Lower lobe of right lung (tissue), 2 donors: Measurements from ENCODE around the gene TTC23. TPM values are rescaled to one million over a fixed set of nuclear protein-coding genes. Genes with fewer than 3 reads are reported as not detected.

Experiments used
- ATAC-seq, 2 donors: fragments of 200-7000 bp; cut with Tn5 transposase; one replicate each; pipeline ENCODE4 v1.9.1; 2020 to 2022; ENCODE audit warnings: mild to moderate bottlenecking in 2 of 2, moderate library complexity in 2 of 2
- DNase-seq: peaks from one replicate; pipeline ENCODE4 v3.0.0-alpha.2; 2020
- H3K27ac ChIP-seq: fragments of 200-600 bp; one replicate; pipeline ENCODE4 v1.8.0; 2022
- H3K27me3 ChIP-seq: fragments of 200-600 bp; one replicate; pipeline ENCODE4 v1.8.0; 2022; ENCODE audit warnings: low read depth
- H3K36me3 ChIP-seq: fragments of 200-600 bp; one replicate; pipeline ENCODE4 v1.8.0; 2022; ENCODE audit warnings: mild to moderate bottlenecking
- H3K4me1 ChIP-seq: fragments of 200-600 bp; one replicate; pipeline ENCODE4 v1.8.0; 2022
- H3K4me3 ChIP-seq: fragments of 200-600 bp; one replicate; pipeline ENCODE4 v1.8.0; 2022; ENCODE audit warnings: mild to moderate bottlenecking
- H3K9me3 ChIP-seq: fragments of 200-600 bp; one replicate; pipeline ENCODE4 v1.8.0; 2022
- intact Hi-C: fragments of 100-400 bp; cut with DNase I; formaldehyde crosslinking; loops from one replicate; pipeline ENCODE4 v1.11.0; 2022
- total RNA-seq: library from RNA; stranded (reverse); fragmentation: NEBNext Ultra II Directional; extraction: Animal tissue kit (Norgen Biotek cat#: 25700); gene quantifications from one replicate; pipeline ENCODE4 v1.2.1, GENCODE V29; 2021
- TF ChIP-seq, protein P1 (sequence below): fragments of 200-600 bp; IDR thresholded peaks from one replicate; pipeline ENCODE4 v1.8.0; 2022; ENCODE audit warnings: antibody characterized with exemption, mild to moderate bottlenecking
- donor health status: DM: no; HTN: yes; CAD: no; lungs with severe emphysema.

Gene TTC23
- total RNA-seq, 1 donor from 2014 or later: 16.4 TPM

GRCh38 chr15:99098991-99099390 lies 150.4 kb downstream of the TTC23 start:
- intact Hi-C loops: no loop called here

DNA sequence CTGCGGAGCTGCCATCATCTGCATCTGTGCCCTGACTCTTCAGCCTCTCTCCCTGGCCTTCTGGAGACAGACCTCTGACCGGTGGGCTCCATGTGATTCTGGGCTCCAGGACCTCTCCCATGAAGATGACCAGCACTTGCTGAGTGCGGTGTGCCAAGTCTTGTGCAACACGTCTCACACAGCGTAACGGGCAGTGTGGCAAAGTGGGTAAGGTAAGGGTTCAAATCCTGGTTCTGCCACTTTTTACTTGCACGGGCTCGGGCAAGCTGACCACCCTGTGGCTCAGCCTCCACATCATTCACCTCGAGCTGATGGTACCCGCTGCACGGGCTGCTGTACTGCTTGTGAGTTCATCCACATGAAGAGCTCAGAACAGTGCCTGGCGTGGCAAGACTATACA lies 151.0 kb downstream of the TTC23 start:
- Histone ChIP-seq H3K4me1 (peaks cover 8% of the 10 kb centered on the region), H3K36me3 (no peaks in the 10 kb centered on the region), H3K27ac (no peak overlapping the region), H3K4me3 (no peak overlapping the region), H3K9me3 (no peaks in the 10 kb centered on the region), H3K27me3 (peaks cover 46% of the 10 kb centered on the region)
- TF ChIP-seq, protein P1, sequence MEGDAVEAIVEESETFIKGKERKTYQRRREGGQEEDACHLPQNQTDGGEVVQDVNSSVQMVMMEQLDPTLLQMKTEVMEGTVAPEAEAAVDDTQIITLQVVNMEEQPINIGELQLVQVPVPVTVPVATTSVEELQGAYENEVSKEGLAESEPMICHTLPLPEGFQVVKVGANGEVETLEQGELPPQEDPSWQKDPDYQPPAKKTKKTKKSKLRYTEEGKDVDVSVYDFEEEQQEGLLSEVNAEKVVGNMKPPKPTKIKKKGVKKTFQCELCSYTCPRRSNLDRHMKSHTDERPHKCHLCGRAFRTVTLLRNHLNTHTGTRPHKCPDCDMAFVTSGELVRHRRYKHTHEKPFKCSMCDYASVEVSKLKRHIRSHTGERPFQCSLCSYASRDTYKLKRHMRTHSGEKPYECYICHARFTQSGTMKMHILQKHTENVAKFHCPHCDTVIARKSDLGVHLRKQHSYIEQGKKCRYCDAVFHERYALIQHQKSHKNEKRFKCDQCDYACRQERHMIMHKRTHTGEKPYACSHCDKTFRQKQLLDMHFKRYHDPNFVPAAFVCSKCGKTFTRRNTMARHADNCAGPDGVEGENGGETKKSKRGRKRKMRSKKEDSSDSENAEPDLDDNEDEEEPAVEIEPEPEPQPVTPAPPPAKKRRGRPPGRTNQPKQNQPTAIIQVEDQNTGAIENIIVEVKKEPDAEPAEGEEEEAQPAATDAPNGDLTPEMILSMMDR: no peak
- no peak for ATAC-seq
- DNase-seq: no peak
- intact Hi-C loops: no loop called here

More at GRCh38 chr15:99098991-99099390, 150.4 kb downstream of the TTC23 start:
- H3K9me3 ChIP-seq: no peaks in the 10 kb centered on the region
- no peak overlapping the region for H3K27ac ChIP-seq
- DNase-seq (no peak), ATAC-seq (no peak)
- TF ChIP-seq, protein P1: no peak
- peaks cover 48% of the 10 kb centered on the region for H3K27me3 ChIP-seq
- H3K4me1 ChIP-seq: peaks cover 8% of the 10 kb centered on the region
- H3K4me3 ChIP-seq: no peak overlapping the region
- no peaks in the 10 kb centered on the region for H3K36me3 ChIP-seq

GRCh38 chr15:99097441-99098410 lies 151.7 kb downstream of the TTC23 start:
- Histone ChIP-seq H3K4me3 (no peak overlapping the region), H3K27me3 (peaks cover 39% of the 10 kb centered on the region), H3K9me3 (no peaks in the 10 kb centered on the region), H3K4me1 (peaks cover 8% of the 10 kb centered on the region), H3K27ac (no peak overlapping the region), H3K36me3 (no peaks in the 10 kb centered on the region)
- intact Hi-C loops: no loop called here
- TF ChIP-seq, protein P1: no peak
- DNase-seq (no peak), ATAC-seq (no peak)

- intact Hi-C loops: no loop called here
- Histone ChIP-seq H3K27ac (no peak overlapping the region), H3K4me1 (peaks cover 8% of the 10 kb centered on the region), H3K36me3 (no peaks in the 10 kb centered on the region), H3K4me3 (no peak overlapping the region), H3K27me3 (peaks cover 31% of the 10 kb centered on the region), H3K9me3 (no peaks in the 10 kb centered on the region)
- no peak for DNase-seq
- ATAC-seq: no peak
- TF ChIP-seq, protein P1: no peak
Observed at GRCh38 chr15:99096894-99097426, 152.4 kb downstream of the TTC23 start.

DNA sequence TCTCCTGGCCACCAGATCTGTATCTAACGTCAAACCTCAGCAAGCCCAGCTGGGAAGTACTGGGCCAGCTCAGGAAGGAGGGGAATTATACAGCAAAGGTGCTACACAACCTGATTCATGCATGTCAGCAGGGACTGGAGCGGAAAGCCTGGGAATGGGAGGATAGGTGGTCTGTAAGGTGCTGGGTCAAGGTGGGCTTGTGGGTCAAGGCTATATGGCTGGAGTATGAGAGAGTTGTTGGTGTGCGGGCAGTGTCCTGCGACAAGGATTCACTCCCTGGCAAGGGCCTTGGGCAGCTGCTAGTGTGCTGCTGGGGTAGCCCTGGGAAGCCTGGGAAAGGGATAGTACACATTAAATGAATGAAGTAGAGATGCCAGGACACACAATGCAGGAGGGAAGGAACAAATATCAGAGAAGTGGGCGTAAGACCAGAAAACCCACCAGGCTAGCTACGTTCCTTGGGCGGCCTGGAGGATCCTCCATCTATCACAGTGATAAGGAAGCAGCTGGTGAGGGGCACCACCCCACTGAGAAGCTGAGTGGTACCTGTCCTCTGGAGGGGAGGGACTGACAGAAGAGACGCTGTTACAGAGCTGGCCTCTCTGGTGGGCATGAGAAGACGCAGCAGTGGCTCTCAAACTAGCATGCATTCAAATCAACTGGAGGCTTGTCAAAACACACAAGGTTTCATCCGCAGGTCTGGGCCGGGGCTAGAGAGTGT lies 153.0 kb downstream of the TTC23 start:
- H3K27ac ChIP-seq: no peak overlapping the region
- no peaks in the 10 kb centered on the region for H3K36me3 ChIP-seq
- ATAC-seq (no peak), DNase-seq (no peak)
- peaks cover 8% of the 10 kb centered on the region for H3K4me1 ChIP-seq
- H3K9me3 ChIP-seq: no peaks in the 10 kb centered on the region
- intact Hi-C loops: no loop called here
- no peak overlapping the region for H3K4me3 ChIP-seq
- TF ChIP-seq, protein P1: no peak
- peaks cover 25% of the 10 kb centered on the region for H3K27me3 ChIP-seq
